Vagina (tissue), 2 donors: ENCODE measurements around the gene EXOC2.

Source experiments
- CTCF ChIP-seq, 3 experiments: fragments of 450-650 bp in 2 of 3; fragments of 200-600 bp in 1 of 3; sonication (generic) in 1 of 3; IDR thresholded peaks; one replicate each; pipeline ENCODE4 v1.5.1; 2017 to 2019; ENCODE audit warnings: antibody characterized with exemption in 3 of 3, mild to moderate bottlenecking in 2 of 3, moderate library complexity in 2 of 3
- POLR2A ChIP-seq, 2 donors: fragments of 450-650 bp; IDR thresholded peaks; one replicate each; pipeline ENCODE4 v1.6.1; 2017; ENCODE audit warnings: antibody characterized with exemption in 2 of 2, mild to moderate bottlenecking in 2 of 2, moderate library complexity in 2 of 2
- POLR2AphosphoS5 ChIP-seq, 2 donors: sonication (generic); formaldehyde crosslinking; IDR thresholded peaks; one replicate each; pipeline ENCODE4 v1.9.0; 2017; ENCODE audit warnings: antibody characterized with exemption in 2 of 2, mild to moderate bottlenecking in 2 of 2, low read depth in 1 of 2; ENCODE audit not compliant: insufficient read depth in 1 of 2

GRCh38 chr6:689223-689622, 3.7 kb downstream of the EXOC2 start:
- TF ChIP-seq CTCF (IDR thresholded peaks at IDR 0.05) = no peak
- TF ChIP-seq POLR2A (IDR thresholded peaks at IDR 0.05) = no peak
- TF ChIP-seq POLR2AphosphoS5 (IDR thresholded peaks at IDR 0.05; ENCODE audit: insufficient read depth in 1 of 2, low read depth in 1 of 2) = no peak
